Stimulated activated CD4-positive, alpha-beta T cell treated with anti-CD3 and anti-CD28 coated beads, Interleukin-2, amount 100 ng/mL, for 48 hours (primary cell): ENCODE results near the gene EIF4B.
"Not testable (repeated sequence)": the region's sequence is repeated elsewhere in the genome, so short reads cannot be mapped to it uniquely, and the experiment has no call there.

Experiments
- DNase-seq, 2 donors: peaks; one replicate each; pipeline ENCODE4 v3.0.0-alpha.2; 2020

Gene EIF4B

GRCh38 chr12:52993558-52993869 lies 12.7 kb upstream of the EIF4B start:
- DNase-seq = no peak

- no peak for DNase-seq
Observed at GRCh38 chr12:53004178-53004577, 2.1 kb upstream of the EIF4B start.

- no peak for DNase-seq
Observed at GRCh38 chr12:53004582-53004981, 1.7 kb upstream of the EIF4B start.

GRCh38 chr12:53005215-53005985 lies 856 bp upstream of the EIF4B start:
- DNase-seq = no peak

- peak; percentile 74 to 75 for DNase-seq
Observed at GRCh38 chr12:53006810-53007309, 604 bp downstream of the EIF4B start.

- no peak for DNase-seq
Observed at GRCh38 chr12:53007343-53007742, 1.1 kb downstream of the EIF4B start.

- not testable (repeated sequence) for DNase-seq
Observed at GRCh38 chr12:53008760-53009159, 2.5 kb downstream of the EIF4B start.

GRCh38 chr12:53010955-53011354 lies 4.7 kb downstream of the EIF4B start:
- no peak for DNase-seq

GRCh38 chr12:53011889-53012288 lies 5.6 kb downstream of the EIF4B start:
- DNase-seq = no peak

GRCh38 chr12:53012928-53013327 lies 6.7 kb downstream of the EIF4B start:
- DNase-seq = no peak

GRCh38 chr12:53014709-53015108 lies 8.5 kb downstream of the EIF4B start:
- no peak for DNase-seq

GRCh38 chr12:53025250-53025649 lies 19.0 kb downstream of the EIF4B start:
- no peak for DNase-seq

GRCh38 chr12:53027014-53027413 lies 20.8 kb downstream of the EIF4B start:
- not testable (repeated sequence) for DNase-seq

- no peak for DNase-seq
Observed at GRCh38 chr12:53031616-53032015, 25.4 kb downstream of the EIF4B start.

GRCh38 chr12:53033832-53034231 lies 27.6 kb downstream of the EIF4B start:
- DNase-seq = not testable (repeated sequence)

GRCh38 chr12:53034459-53034858 lies 28.2 kb downstream of the EIF4B start:
- DNase-seq = no peak

- DNase-seq = no peak
Observed at GRCh38 chr12:53036802-53037201, 30.5 kb downstream of the EIF4B start.

GRCh38 chr12:53039851-53040250 lies 33.6 kb downstream of the EIF4B start:
- no peak for DNase-seq

GRCh38 chr12:53042607-53043454 lies 36.6 kb downstream of the EIF4B start:
- no peak for DNase-seq

GRCh38 chr12:53044052-53044581 lies 37.9 kb downstream of the EIF4B start:
- DNase-seq = no peak

- no peak for DNase-seq
Observed at GRCh38 chr12:53044896-53045695, 38.8 kb downstream of the EIF4B start.

- no peak for DNase-seq
Observed at GRCh38 chr12:53045696-53046045, 39.4 kb downstream of the EIF4B start.

- DNase-seq = peak; percentile 37 to 47
Observed at GRCh38 chr12:53046655-53047220, 40.5 kb downstream of the EIF4B start.
